ENCODE data around the gene GRN. TPM values are rescaled to one million over a fixed set of nuclear protein-coding genes. Genes with fewer than 3 reads are reported as not detected.

The GRN gene
- total and polyA plus RNA-seq, 2 of the 13 experiments (the other 11 are each of a cell fraction or from before 2014, with no cell fraction given) = 86.6 to 143 TPM

- TF ChIP-seq, protein P1, sequence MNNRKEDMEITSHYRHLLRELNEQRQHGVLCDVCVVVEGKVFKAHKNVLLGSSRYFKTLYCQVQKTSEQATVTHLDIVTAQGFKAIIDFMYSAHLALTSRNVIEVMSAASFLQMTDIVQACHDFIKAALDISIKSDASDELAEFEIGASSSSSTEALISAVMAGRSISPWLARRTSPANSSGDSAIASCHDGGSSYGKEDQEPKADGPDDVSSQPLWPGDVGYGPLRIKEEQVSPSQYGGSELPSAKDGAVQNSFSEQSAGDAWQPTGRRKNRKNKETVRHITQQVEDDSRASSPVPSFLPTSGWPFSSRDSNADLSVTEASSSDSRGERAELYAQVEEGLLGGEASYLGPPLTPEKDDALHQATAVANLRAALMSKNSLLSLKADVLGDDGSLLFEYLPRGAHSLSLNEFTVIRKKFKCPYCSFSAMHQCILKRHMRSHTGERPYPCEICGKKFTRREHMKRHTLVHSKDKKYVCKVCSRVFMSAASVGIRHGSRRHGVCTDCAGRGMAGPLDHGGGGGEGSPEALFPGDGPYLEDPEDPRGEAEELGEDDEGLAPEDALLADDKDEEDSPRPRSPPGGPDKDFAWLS (CRISPR knock-in tag; IDR thresholded peaks at IDR 0.05; ENCODE audit: borderline replicate concordance) = no peak
- TF ChIP-seq PAWR (CRISPR knock-in tag; IDR thresholded peaks at IDR 0.05; ENCODE audit: borderline replicate concordance) (no peak), NCOA2 (CRISPR knock-in tag; IDR thresholded peaks at IDR 0.05) (peak; percentile 25; the same call in 1 of the 2 replicates), ZNF775 (CRISPR knock-in tag; IDR thresholded peaks at IDR 0.05; ENCODE audit: borderline replicate concordance) (no peak), SP140L (CRISPR knock-in tag; IDR thresholded peaks at IDR 0.05; ENCODE audit: borderline replicate concordance) (no peak), IKZF4 (CRISPR knock-in tag; IDR thresholded peaks at IDR 0.05; ENCODE audit: borderline replicate concordance, low read depth, not compliant biosample characterization) (no peak), TSC22D2 (CRISPR knock-in tag; IDR thresholded peaks at IDR 0.05; ENCODE audit: borderline replicate concordance) (no peak), ISL2 (CRISPR knock-in tag; IDR thresholded peaks at IDR 0.05) (0 out of 2 replicates have a peak, but pooled peaks have one; percentile 29), MLLT10 (CRISPR knock-in tag; IDR thresholded peaks at IDR 0.05) (no peak), CREB1 (IDR thresholded peaks at IDR 0.05) (peak; percentile 67; the same call in 1 of the 2 replicates), CREB1 (CRISPR knock-in tag; IDR thresholded peaks at IDR 0.05) (peak; percentile 88), DPF2 (CRISPR knock-in tag; IDR thresholded peaks at IDR 0.05; ENCODE audit: borderline replicate concordance, low read depth) (no peak), ZFY (CRISPR knock-in tag; IDR thresholded peaks at IDR 0.05) (peak; percentile 75; the same call in 1 of the 2 replicates)
- TF ChIP-seq, protein P2, sequence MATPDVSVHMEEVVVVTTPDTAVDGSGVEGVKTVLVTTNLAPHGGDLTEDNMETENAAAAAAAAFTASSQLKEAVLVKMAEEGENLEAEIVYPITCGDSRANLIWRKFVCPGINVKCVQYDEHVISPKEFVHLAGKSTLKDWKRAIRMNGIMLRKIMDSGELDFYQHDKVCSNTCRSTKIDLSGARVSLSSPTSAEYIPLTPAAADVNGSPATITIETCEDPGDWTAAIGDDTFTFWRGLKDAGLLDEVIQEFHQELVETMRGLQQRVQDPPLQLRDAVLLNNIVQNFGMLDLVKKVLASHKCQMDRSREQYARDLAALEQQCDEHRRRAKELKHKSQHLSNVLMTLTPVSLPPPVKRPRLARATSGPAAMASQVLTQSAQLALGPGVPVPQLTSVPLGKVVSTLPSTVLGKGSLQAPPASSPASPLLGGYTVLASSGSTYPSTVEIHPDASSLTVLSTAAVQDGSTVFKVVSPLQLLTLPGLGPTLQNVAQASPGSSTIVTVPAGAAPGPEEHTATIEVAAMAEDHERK (CRISPR knock-in tag; IDR thresholded peaks at IDR 0.05; ENCODE audit: low read depth) = 0 out of 2 replicates have a peak, but pooled peaks have one; percentile 44
- TF ChIP-seq, protein P3, sequence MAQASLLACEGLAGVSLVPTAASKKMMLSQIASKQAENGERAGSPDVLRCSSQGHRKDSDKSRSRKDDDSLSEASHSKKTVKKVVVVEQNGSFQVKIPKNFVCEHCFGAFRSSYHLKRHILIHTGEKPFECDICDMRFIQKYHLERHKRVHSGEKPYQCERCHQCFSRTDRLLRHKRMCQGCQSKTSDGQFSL (CRISPR knock-in tag; IDR thresholded peaks at IDR 0.05) = peak; percentile 99
- TF ChIP-seq, protein P4, sequence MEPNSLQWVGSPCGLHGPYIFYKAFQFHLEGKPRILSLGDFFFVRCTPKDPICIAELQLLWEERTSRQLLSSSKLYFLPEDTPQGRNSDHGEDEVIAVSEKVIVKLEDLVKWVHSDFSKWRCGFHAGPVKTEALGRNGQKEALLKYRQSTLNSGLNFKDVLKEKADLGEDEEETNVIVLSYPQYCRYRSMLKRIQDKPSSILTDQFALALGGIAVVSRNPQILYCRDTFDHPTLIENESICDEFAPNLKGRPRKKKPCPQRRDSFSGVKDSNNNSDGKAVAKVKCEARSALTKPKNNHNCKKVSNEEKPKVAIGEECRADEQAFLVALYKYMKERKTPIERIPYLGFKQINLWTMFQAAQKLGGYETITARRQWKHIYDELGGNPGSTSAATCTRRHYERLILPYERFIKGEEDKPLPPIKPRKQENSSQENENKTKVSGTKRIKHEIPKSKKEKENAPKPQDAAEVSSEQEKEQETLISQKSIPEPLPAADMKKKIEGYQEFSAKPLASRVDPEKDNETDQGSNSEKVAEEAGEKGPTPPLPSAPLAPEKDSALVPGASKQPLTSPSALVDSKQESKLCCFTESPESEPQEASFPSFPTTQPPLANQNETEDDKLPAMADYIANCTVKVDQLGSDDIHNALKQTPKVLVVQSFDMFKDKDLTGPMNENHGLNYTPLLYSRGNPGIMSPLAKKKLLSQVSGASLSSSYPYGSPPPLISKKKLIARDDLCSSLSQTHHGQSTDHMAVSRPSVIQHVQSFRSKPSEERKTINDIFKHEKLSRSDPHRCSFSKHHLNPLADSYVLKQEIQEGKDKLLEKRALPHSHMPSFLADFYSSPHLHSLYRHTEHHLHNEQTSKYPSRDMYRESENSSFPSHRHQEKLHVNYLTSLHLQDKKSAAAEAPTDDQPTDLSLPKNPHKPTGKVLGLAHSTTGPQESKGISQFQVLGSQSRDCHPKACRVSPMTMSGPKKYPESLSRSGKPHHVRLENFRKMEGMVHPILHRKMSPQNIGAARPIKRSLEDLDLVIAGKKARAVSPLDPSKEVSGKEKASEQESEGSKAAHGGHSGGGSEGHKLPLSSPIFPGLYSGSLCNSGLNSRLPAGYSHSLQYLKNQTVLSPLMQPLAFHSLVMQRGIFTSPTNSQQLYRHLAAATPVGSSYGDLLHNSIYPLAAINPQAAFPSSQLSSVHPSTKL (CRISPR knock-in tag; IDR thresholded peaks at IDR 0.05) = peak; percentile 45
- TF ChIP-seq, protein P5, sequence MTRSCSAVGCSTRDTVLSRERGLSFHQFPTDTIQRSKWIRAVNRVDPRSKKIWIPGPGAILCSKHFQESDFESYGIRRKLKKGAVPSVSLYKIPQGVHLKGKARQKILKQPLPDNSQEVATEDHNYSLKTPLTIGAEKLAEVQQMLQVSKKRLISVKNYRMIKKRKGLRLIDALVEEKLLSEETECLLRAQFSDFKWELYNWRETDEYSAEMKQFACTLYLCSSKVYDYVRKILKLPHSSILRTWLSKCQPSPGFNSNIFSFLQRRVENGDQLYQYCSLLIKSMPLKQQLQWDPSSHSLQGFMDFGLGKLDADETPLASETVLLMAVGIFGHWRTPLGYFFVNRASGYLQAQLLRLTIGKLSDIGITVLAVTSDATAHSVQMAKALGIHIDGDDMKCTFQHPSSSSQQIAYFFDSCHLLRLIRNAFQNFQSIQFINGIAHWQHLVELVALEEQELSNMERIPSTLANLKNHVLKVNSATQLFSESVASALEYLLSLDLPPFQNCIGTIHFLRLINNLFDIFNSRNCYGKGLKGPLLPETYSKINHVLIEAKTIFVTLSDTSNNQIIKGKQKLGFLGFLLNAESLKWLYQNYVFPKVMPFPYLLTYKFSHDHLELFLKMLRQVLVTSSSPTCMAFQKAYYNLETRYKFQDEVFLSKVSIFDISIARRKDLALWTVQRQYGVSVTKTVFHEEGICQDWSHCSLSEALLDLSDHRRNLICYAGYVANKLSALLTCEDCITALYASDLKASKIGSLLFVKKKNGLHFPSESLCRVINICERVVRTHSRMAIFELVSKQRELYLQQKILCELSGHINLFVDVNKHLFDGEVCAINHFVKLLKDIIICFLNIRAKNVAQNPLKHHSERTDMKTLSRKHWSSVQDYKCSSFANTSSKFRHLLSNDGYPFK (CRISPR knock-in tag; IDR thresholded peaks at IDR 0.05; ENCODE audit: borderline replicate concordance) = 0 out of 2 replicates have a peak, but pooled peaks have one; percentile 28
Observed at GRCh38 chr17:44326861-44327444, 18.1 kb upstream of the GRN start (continued).
